GM13977 (cell line): Measurements from ENCODE around the gene SERP2.

ENCODE experiments used
- DNase-seq: peaks from one replicate; pipeline ENCODE4 v3.0.0; 2012; ENCODE audit warnings: low spot score
- in situ Hi-C: fragments of 300-500 bp; cut with MboI; formaldehyde crosslinking; loops from one replicate; pipeline ENCODE4 v1.12.0; 2022; ENCODE audit warnings: low sequenced_read_pairs, low pct_unique_long_range_greater_than_20kb, mixed read lengths, inconsistent platforms; ENCODE audit not compliant: unreplicated experiment
- TF ChIP-seq, protein P1 (sequence below): IDR thresholded peaks from 2 replicates; pipeline ENCODE4 v1.5.1; 2012; ENCODE audit warnings: mild to moderate bottlenecking, control low read depth; ENCODE audit not compliant: insufficient read depth; ENCODE audit errors: extremely low read depth, missing control alignments

Gene SERP2

GRCh38 chr13:44389060-44389666 is 15.5 kb downstream of the SERP2 start:
- no peak for DNase-seq
- in situ Hi-C loops: no loop called here
- TF ChIP-seq, protein P1, sequence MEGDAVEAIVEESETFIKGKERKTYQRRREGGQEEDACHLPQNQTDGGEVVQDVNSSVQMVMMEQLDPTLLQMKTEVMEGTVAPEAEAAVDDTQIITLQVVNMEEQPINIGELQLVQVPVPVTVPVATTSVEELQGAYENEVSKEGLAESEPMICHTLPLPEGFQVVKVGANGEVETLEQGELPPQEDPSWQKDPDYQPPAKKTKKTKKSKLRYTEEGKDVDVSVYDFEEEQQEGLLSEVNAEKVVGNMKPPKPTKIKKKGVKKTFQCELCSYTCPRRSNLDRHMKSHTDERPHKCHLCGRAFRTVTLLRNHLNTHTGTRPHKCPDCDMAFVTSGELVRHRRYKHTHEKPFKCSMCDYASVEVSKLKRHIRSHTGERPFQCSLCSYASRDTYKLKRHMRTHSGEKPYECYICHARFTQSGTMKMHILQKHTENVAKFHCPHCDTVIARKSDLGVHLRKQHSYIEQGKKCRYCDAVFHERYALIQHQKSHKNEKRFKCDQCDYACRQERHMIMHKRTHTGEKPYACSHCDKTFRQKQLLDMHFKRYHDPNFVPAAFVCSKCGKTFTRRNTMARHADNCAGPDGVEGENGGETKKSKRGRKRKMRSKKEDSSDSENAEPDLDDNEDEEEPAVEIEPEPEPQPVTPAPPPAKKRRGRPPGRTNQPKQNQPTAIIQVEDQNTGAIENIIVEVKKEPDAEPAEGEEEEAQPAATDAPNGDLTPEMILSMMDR: no peak

DNA sequence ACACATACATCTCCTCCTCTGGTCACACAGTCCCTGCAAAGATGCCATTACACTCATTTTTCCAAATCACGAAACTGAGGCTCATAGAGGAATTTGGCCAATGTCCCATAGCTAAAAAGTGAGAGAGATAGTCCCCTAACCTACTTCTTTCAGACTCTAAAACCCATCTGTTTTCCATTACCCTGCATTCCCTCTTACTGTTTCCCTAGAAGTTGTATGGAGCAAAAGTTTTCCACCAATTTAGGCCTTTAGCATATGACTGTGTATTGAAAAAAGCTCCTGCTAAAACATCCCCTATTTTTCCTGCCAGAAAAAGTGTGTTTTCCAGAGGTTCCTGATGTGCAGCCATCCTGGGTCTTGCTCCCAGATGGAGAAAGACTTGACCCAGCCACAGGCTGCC is 16.3 kb downstream of the SERP2 start:
- DNase-seq: no peak
- in situ Hi-C loops: no loop called here
- TF ChIP-seq, protein P1: no peak

DNA sequence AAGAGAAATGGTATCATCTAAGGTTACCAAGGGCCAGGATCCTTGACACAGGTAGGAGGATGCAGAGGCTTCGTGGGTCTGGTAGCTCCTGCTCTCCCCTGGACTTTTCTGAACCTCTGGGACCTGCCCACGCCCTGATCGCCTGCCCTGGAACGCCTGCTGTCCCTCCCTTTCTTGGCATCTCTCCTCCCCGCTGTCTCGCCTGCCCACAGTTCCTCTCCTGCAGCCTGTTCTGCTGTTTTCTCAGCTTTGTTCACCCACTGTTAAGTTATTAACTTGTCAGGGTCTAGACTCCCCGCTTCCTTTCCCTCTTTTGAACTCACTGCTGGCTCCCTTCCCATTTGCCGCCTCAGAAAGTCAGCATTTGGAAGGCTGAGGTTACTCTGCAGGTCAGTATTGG is 19.8 kb downstream of the SERP2 start:
- no peak for DNase-seq
- in situ Hi-C loops: no loop called here
- TF ChIP-seq, protein P1: no peak

DNA sequence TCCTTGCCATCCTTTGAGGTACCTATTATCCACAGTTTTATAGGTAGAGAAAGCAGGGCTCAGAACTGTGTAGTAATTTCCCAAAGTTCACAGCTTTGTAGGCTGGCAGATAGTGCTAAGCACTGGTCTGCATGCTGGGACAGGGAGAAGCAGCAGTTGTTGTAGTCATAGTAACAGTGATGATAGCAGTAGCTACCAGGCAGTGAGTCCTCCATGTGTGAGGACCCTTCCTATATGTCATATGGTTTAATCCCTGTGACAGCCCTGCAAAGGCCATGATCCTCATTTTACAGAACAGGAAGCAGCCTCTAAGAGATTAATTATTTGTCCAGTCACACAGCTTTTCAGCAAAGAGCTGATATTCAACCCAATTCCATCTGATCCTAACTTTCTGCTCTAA is 21.0 kb downstream of the SERP2 start:
- TF ChIP-seq, protein P1: no peak
- in situ Hi-C loops: no loop called here
- no peak for DNase-seq

DNA sequence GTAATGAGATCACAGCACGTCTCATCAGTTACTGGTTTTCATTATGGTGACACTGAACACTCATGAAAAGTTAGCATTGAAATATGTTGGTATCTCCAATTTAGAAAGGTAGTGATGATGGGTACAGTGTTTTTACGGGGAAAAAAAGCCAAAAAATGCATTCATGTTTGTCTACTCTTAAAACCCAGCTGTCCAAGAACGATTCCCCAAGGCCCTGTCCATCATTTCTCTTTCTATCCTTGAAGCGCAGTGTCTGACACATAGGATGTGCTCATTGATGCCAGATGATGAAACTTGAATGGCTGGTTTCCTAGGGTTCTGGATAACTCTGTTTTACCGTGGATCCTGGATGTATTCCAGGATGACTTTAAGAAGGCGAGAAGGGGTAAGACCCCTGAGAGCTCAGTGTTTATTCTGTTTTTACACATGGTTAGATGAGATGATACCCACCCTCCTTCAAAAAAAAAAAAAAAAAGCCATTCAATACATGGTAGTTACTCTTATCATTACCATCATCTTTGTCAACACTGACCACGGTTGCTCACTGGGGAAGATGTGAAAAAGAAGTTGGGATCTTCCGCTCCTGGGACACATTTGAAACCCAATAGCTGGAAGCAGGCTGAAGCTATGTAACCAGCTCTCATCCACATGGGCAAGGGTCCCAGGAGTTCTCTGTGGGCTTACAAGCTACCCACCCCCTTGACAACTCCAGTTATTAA is 22.5 kb downstream of the SERP2 start:
- no peak for DNase-seq
- in situ Hi-C loops: no loop called here
- TF ChIP-seq, protein P1: no peak

GRCh38 chr13:44396701-44397580 is 23.3 kb downstream of the SERP2 start:
- TF ChIP-seq, protein P1: no peak
- in situ Hi-C loops: no loop called here
- DNase-seq: no peak
